Suprapubic skin (tissue), 4 donors: ENCODE results near the gene LYG2. TPM values are rescaled to one million over a fixed set of nuclear protein-coding genes. Genes with fewer than 3 reads are reported as not detected.

Source experiments
- DNase-seq, 2 donors: peaks; one replicate each; pipeline ENCODE4 v3.0.0-alpha.2; 2019; ENCODE audit warnings: low spot score in 2 of 2
- H3K27ac ChIP-seq: fragments of 200-600 bp; sonication (generic); one replicate; pipeline ENCODE4 v1.5.1; 2019
- H3K27me3 ChIP-seq: fragments of 200-600 bp; sonication (generic); one replicate; pipeline ENCODE4 v1.5.1; 2019
- H3K36me3 ChIP-seq: fragments of 200-600 bp; sonication (generic); one replicate; pipeline ENCODE4 v1.5.1; 2019
- H3K4me1 ChIP-seq: fragments of 200-600 bp; sonication (generic); one replicate; pipeline ENCODE4 v1.5.1; 2019
- H3K4me3 ChIP-seq: fragments of 200-600 bp; sonication (generic); one replicate; pipeline ENCODE4 v1.5.1; 2019; ENCODE audit warnings: mild to moderate bottlenecking
- H3K9me3 ChIP-seq: fragments of 200-600 bp; sonication (generic); one replicate; pipeline ENCODE4 v1.5.1; 2019
- EP300 ChIP-seq: sonication (generic); formaldehyde crosslinking; IDR thresholded peaks from one replicate; pipeline ENCODE4 v1.6.1; 2017; ENCODE audit warnings: antibody characterized with exemption
- POLR2A ChIP-seq, 2 donors: fragments of 450-650 bp; IDR thresholded peaks; one replicate each; pipeline ENCODE4 v1.6.1; 2017; ENCODE audit warnings: antibody characterized with exemption in 2 of 2, mild to moderate bottlenecking in 2 of 2, moderate library complexity in 2 of 2
- POLR2AphosphoS5 ChIP-seq, 3 donors: sonication (generic); formaldehyde crosslinking; IDR thresholded peaks; one replicate each; pipeline ENCODE4 v1.6.1; 2017; ENCODE audit warnings: antibody characterized with exemption in 3 of 3
- WGBS: methylation state at CpG from one replicate; pipeline ENCODE4 v1.1.5; 2018; 5-methylcytosine and 5-hydroxymethylcytosine counted together
- total RNA-seq, 4 donors: library from RNA; depleted of rRNA; stranded (reverse); fragments of >200 nt; gene quantifications; one replicate each; pipeline ENCODE4 v1.1.0, GENCODE V29; 2016
- TF ChIP-seq, protein P1 (sequence below), 2 donors: fragments of 200-600 bp in 1 of 2; fragments of 450-650 bp in 1 of 2; sonication (generic) in 1 of 2; IDR thresholded peaks; one replicate each; pipeline ENCODE4 v1.5.1; 2016 to 2019; ENCODE audit warnings: antibody characterized with exemption in 2 of 2, mild to moderate bottlenecking in 1 of 2, moderate library complexity in 1 of 2

Gene LYG2
- total RNA-seq, 4 donors from 2014 or later, result 2.9 to 16.0 TPM; not detected in 2

DNA sequence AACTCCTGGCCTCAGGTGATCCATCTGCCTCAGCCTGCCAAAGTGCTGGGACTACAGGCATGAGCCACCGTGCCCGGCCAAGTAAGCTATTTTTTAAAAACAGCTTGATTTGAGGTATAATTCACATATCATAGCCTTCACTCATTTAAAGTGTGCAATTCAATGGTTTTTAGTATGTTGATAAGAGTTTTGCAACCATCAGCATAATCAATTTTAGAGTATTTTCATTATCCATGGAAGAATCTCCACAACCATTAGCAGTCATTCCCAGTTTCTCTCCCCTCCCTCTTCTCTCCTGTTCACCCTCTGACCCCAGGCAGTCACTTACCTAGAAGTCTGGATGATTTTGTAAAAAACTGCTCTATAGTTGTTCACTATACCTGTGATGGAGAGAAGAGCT, 4.7 kb upstream of the LYG2 start:
- 94% methylated on average over 2 of the region's 2 CpGs for WGBS
- no peak for TF ChIP-seq POLR2A (IDR thresholded peaks at IDR 0.05)
- TF ChIP-seq POLR2AphosphoS5 (IDR thresholded peaks at IDR 0.05), result no peak
- TF ChIP-seq EP300, result no peak
- TF ChIP-seq, protein P1, sequence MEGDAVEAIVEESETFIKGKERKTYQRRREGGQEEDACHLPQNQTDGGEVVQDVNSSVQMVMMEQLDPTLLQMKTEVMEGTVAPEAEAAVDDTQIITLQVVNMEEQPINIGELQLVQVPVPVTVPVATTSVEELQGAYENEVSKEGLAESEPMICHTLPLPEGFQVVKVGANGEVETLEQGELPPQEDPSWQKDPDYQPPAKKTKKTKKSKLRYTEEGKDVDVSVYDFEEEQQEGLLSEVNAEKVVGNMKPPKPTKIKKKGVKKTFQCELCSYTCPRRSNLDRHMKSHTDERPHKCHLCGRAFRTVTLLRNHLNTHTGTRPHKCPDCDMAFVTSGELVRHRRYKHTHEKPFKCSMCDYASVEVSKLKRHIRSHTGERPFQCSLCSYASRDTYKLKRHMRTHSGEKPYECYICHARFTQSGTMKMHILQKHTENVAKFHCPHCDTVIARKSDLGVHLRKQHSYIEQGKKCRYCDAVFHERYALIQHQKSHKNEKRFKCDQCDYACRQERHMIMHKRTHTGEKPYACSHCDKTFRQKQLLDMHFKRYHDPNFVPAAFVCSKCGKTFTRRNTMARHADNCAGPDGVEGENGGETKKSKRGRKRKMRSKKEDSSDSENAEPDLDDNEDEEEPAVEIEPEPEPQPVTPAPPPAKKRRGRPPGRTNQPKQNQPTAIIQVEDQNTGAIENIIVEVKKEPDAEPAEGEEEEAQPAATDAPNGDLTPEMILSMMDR (IDR thresholded peaks at IDR 0.05), result no peak

DNA sequence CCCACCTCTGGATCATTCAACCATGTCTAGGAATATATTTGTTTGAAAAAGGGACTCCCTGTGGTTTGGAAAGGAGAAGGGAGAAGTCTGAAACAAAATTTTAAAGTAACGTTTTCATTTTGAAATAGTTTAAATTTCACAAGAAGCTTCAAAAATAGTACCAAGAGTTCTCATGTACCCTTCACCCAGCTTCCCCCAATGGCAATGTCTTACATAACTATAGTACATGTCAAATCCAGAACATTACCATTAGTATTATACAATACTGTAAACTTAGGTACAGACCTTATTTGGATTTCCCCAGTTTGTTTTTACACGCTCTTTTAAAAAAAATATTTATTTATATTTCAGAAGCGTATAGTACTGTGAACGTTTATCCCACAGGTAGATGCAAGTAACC, 4.0 kb upstream of the LYG2 start:
- Histone ChIP-seq H3K27me3 (no peaks in the 10 kb centered on the region), H3K27ac (no peak overlapping the region), H3K9me3 (no peaks in the 10 kb centered on the region), H3K4me3 (no peak overlapping the region), H3K4me1 (no peaks in the 10 kb centered on the region), H3K36me3 (no peaks in the 10 kb centered on the region)
- WGBS, result 94% methylated on average over 4 of the region's 4 CpGs
- DNase-seq, result no peak
- TF ChIP-seq POLR2A (IDR thresholded peaks at IDR 0.05) (no peak), EP300 (no peak), POLR2AphosphoS5 (IDR thresholded peaks at IDR 0.05) (no peak)
- TF ChIP-seq, protein P1 (IDR thresholded peaks at IDR 0.05), result no peak

More for the DNA sequence above, 4.7 kb upstream of the LYG2 start:
- Histone ChIP-seq H3K27ac (no peak overlapping the region), H3K36me3 (no peaks in the 10 kb centered on the region), H3K27me3 (no peaks in the 10 kb centered on the region), H3K4me1 (no peaks in the 10 kb centered on the region), H3K4me3 (no peak overlapping the region), H3K9me3 (no peaks in the 10 kb centered on the region)
- DNase-seq, result no peak

DNA sequence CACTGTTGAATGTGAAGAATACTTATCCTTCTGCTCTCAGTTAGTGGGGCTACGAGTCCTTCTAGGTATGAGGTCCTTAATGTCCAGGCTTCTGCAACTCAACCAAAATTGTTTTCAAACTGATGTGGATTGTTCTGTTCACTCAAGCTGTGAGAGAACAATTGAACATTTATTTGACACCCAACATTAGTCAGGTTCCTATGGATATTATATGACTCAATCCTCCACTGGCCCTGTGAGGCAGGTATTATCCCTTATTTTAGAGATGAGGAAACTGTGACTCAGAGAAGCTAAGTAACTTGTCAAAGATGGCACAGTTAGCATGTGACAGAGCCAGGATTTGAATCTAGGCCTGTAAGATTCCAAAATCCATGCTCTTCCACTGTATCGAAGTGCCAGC, 1.2 kb upstream of the LYG2 start:
- no peaks in the 10 kb centered on the region for H3K9me3 ChIP-seq
- no peak overlapping the region for H3K4me3 ChIP-seq
- 96% methylated on average over 2 of the region's 2 CpGs for WGBS

DNA sequence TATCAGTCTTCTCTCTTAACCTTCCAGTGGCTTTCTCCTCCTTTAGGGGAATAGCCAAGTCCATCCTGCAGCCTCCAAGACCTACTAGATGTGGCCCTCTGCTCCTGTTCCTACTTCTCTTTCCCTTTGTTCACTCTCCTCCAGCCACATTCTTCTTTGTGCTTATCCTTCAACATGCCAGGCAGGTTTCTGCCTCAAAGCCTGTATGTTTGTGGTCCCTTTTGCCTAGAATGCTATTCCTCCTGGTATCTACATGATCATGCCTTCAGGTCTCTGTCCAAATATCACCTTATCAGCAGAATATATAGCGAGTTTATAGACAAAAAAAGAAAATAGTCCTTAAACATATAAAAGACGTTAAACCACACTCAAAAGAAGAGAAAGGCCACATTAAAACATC, 5.5 kb downstream of the LYG2 start:
- TF ChIP-seq POLR2A (IDR thresholded peaks at IDR 0.05) (no peak), EP300 (no peak), POLR2AphosphoS5 (IDR thresholded peaks at IDR 0.05) (no peak)
- TF ChIP-seq, protein P1 (IDR thresholded peaks at IDR 0.05), result no peak
- H3K27me3 ChIP-seq, result no peaks in the 10 kb centered on the region
- no peaks in the 10 kb centered on the region for H3K9me3 ChIP-seq
- 91% methylated on average over 2 of the region's 2 CpGs for whole genome bisulfite sequencing
- H3K36me3 ChIP-seq, result no peaks in the 10 kb centered on the region
- DNase-seq, result no peak
- H3K4me3 ChIP-seq, result no peak overlapping the region
- H3K27ac ChIP-seq, result no peak overlapping the region
- no peaks in the 10 kb centered on the region for H3K4me1 ChIP-seq

More for the DNA sequence above, 1.2 kb upstream of the LYG2 start:
- H3K36me3 ChIP-seq, result no peaks in the 10 kb centered on the region
- DNase-seq, result no peak
- no peak overlapping the region for H3K27ac ChIP-seq
- no peaks in the 10 kb centered on the region for H3K27me3 ChIP-seq
- H3K4me1 ChIP-seq, result no peaks in the 10 kb centered on the region
- TF ChIP-seq EP300, result no peak
- no peak for TF ChIP-seq POLR2A (IDR thresholded peaks at IDR 0.05)
- TF ChIP-seq, protein P1 (IDR thresholded peaks at IDR 0.05), result no peak
- no peak for TF ChIP-seq POLR2AphosphoS5 (IDR thresholded peaks at IDR 0.05)

DNA sequence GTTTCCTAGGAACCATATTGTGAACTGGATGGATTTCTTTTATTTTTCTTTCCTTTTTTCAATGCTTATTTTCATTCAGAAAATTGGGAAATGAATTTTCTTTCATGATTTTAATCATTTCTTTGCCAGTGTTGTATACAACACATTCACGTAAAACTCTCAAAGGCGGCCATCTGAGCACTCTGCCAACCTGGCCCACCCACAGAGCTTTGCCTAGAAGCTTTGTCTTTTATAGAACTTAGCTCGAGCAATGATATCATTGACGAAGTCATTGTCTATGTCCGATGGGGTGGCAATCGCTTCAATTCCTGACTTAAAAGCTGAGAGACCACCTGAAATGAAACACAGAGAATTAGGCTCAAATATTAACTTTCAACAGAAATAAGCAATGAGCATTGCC, 13.3 kb downstream of the LYG2 start:
- Histone ChIP-seq H3K36me3 (no peaks in the 10 kb centered on the region), H3K27ac (no peak overlapping the region), H3K4me3 (no peak overlapping the region), H3K27me3 (no peaks in the 10 kb centered on the region), H3K9me3 (no peaks in the 10 kb centered on the region), H3K4me1 (no peaks in the 10 kb centered on the region)
- no peak for DNase-seq
- TF ChIP-seq POLR2AphosphoS5 (IDR thresholded peaks at IDR 0.05) (no peak), POLR2A (IDR thresholded peaks at IDR 0.05) (no peak), EP300 (no peak)
- TF ChIP-seq, protein P1 (IDR thresholded peaks at IDR 0.05), result no peak
- 71% methylated on average over 6 of the region's 6 CpGs for WGBS
